B cell (primary cell): Measurements from ENCODE around the gene HOXA5. TPM values are rescaled to one million over a fixed set of nuclear protein-coding genes. Genes with fewer than 3 reads are reported as not detected.

ENCODE experiments used
- ATAC-seq: fragments of 200-7000 bp; cut with Tn5 transposase; one replicate; pipeline ENCODE4 v1.10.0; 2021; ENCODE audit warnings: low read depth, mild to moderate bottlenecking, moderate number of reproducible peaks, moderate library complexity
- CTCF ChIA-PET: fragments of 350-600 bp; sonication (Branson Sonifier 250); formaldehyde crosslinking; loops from one replicate; lab custom pipeline; 2021; ENCODE audit warnings: antibody characterized with exemption, inconsistent platforms; lab: Charles Lee
- POLR2A ChIA-PET: fragments of 350-600 bp; sonication (Branson Sonifier 250); formaldehyde crosslinking; loops from one replicate; lab custom pipeline; 2021; ENCODE audit warnings: antibody characterized with exemption; lab: Charles Lee
- DNase-seq: peaks from one replicate; pipeline ENCODE4 v3.0.0; 2013
- H2AFZ ChIP-seq: 2 replicates; pipeline ENCODE4 v1.6.1; 2012; ENCODE audit warnings: mild to moderate bottlenecking, low read depth, low read length; ENCODE audit not compliant: insufficient read depth, poor library complexity, severe bottlenecking
- H3K27ac ChIP-seq, 2 donors: 1 replicate in 1 of 2; 2 replicates in 1 of 2; pipeline ENCODE4 v1.5.1; 2012 to 2013; ENCODE audit warnings: low read length in 2 of 2, mild to moderate bottlenecking in 2 of 2, moderate library complexity in 1 of 2
- H3K27me3 ChIP-seq, 4 experiments: fragments of 200-600 bp in 1 of 4; sonication (generic) in 1 of 4; replicated peaks in 1 of 4; 1 replicate in 2 of 4; 2 replicates in 2 of 4; pipeline versions ENCODE4 v1.6.1 to v1.7.0; 2013 to 2016; ENCODE audit warnings: low read length in 3 of 4, mild to moderate bottlenecking in 2 of 4, mixed read lengths in 1 of 4, moderate library complexity in 1 of 4; ENCODE audit not compliant: insufficient read depth in 4 of 4, control insufficient read depth in 3 of 4; ENCODE audit errors: control extremely low read depth in 1 of 4
- H3K36me3 ChIP-seq, 2 experiments: replicated peaks in 1 of 2; 1 replicate in 1 of 2; 2 replicates in 1 of 2; pipeline versions ENCODE4 v1.6.1 to v1.7.1; 2013; ENCODE audit warnings: low read length in 1 of 2; ENCODE audit not compliant: insufficient read depth in 2 of 2, control insufficient read depth in 1 of 2; ENCODE audit errors: control extremely low read depth in 1 of 2, extremely low read depth in 1 of 2
- H3K4me1 ChIP-seq, 2 donors: fragments of 200-600 bp in 1 of 2; sonication (generic) in 1 of 2; 1 replicate in 1 of 2; 2 replicates in 1 of 2; pipeline versions ENCODE4 v1.5.1 to v1.6.1; 2013 to 2017; ENCODE audit warnings: low read length in 2 of 2; ENCODE audit not compliant: control insufficient read depth in 2 of 2, insufficient read depth in 2 of 2
- H3K4me2 ChIP-seq: replicated peaks from 2 replicates; pipeline ENCODE3; 2012; ENCODE audit warnings: mild to moderate bottlenecking, low read depth, low read length; ENCODE audit not compliant: poor library complexity, severe bottlenecking
- H3K4me3 ChIP-seq, 5 experiments: fragments of 200-600 bp in 1 of 5; sonication (generic) in 1 of 5; 1 replicate in 3 of 5; 2 replicates in 2 of 5; pipeline versions ENCODE4 v1.5.1 to v1.7.0; 2011 to 2016; ENCODE audit warnings: low read length in 4 of 5, mild to moderate bottlenecking in 4 of 5, low read depth in 2 of 5, control low read depth in 1 of 5, moderate library complexity in 1 of 5; ENCODE audit not compliant: insufficient read depth in 1 of 5; ENCODE audit errors: control extremely low read depth in 1 of 5, extremely low read depth in 1 of 5
- H3K79me2 ChIP-seq: fragments of 200-600 bp; sonication (generic); one replicate; pipeline ENCODE4 v1.6.0; 2016; ENCODE audit warnings: low read length; ENCODE audit not compliant: control insufficient read depth, insufficient read depth
- H3K9ac ChIP-seq: fragments of 200-600 bp; sonication (generic); 2 replicates; pipeline ENCODE4 v1.6.1; 2017; ENCODE audit warnings: mild to moderate bottlenecking, low read length, moderate library complexity
- H3K9me3 ChIP-seq, 3 donors: one replicate each; pipeline versions ENCODE4 v1.6.1 to v1.7.1; 2013; ENCODE audit warnings: low read length in 2 of 3; ENCODE audit not compliant: control insufficient read depth in 2 of 3, insufficient read depth in 1 of 3; ENCODE audit errors: control extremely low read depth in 1 of 3
- H4K20me1 ChIP-seq: 2 replicates; pipeline ENCODE4 v1.6.0; 2012; ENCODE audit warnings: mild to moderate bottlenecking, low read length; ENCODE audit not compliant: insufficient read depth, control insufficient read depth, poor library complexity, severe bottlenecking
- H3K27ac Mint-ChIP-seq: one replicate; pipeline ENCODE4 v1.8.0; 2021; ENCODE audit warnings: mixed read lengths
- H3K27me3 Mint-ChIP-seq: one replicate; pipeline ENCODE4 v1.8.0; 2021; ENCODE audit warnings: mixed read lengths
- H3K4me1 Mint-ChIP-seq: one replicate; pipeline ENCODE4 v1.8.0; 2021; ENCODE audit warnings: mixed read lengths
- H3K4me3 Mint-ChIP-seq: one replicate; pipeline ENCODE4 v1.8.0; 2021; ENCODE audit warnings: mixed read lengths
- H3K9me3 Mint-ChIP-seq: one replicate; pipeline ENCODE4 v1.8.0; 2022; ENCODE audit warnings: mixed read lengths; ENCODE audit not compliant: insufficient read depth
- EZH2 ChIP-seq: IDR thresholded peaks from 2 replicates; pipeline ENCODE4 v1.6.1; 2012; ENCODE audit warnings: borderline replicate concordance, low read depth, mild to moderate bottlenecking, moderate library complexity, low read length; ENCODE audit not compliant: insufficient read depth, poor library complexity, severe bottlenecking
- WGBS: methylation state at CpG from one replicate; pipeline ENCODE4 v1.1.5; 2013; ENCODE audit warnings: missing lambda C conversion rate; ENCODE audit not compliant: insufficient coverage; 5-methylcytosine and 5-hydroxymethylcytosine counted together
- intact Hi-C: fragments of 100-400 bp; cut with micrococcal nuclease; formaldehyde crosslinking; loops from one replicate; pipeline ENCODE4 v1.10.0; 2022
- polyA plus RNA-seq: library from polyadenylated mRNA; depleted of rRNA; stranded (reverse); fragments of >200 nt; gene quantifications from 2 replicates; pipeline ENCODE4 v1.2.3, GENCODE V29; 2012
- total RNA-seq, 2 donors: library from RNA; stranded (reverse); fragments of 120-200 nt in 1 of 2; gene quantifications; 1 replicate in 1 of 2; 2 replicates in 1 of 2; pipeline versions ENCODE4 v1.2.3 to v1.2.4, GENCODE V29; 2013 to 2022
- TF ChIP-seq, protein P1 (sequence below): fragments of 200-600 bp; IDR thresholded peaks from one replicate; pipeline ENCODE4 v1.8.0; 2022; ENCODE audit warnings: antibody characterized with exemption, mild to moderate bottlenecking

Gene HOXA5
- total and polyA plus RNA-seq, 2 donors (not counting 1 experiment from before 2014, with no cell fraction given): not detected

DNA sequence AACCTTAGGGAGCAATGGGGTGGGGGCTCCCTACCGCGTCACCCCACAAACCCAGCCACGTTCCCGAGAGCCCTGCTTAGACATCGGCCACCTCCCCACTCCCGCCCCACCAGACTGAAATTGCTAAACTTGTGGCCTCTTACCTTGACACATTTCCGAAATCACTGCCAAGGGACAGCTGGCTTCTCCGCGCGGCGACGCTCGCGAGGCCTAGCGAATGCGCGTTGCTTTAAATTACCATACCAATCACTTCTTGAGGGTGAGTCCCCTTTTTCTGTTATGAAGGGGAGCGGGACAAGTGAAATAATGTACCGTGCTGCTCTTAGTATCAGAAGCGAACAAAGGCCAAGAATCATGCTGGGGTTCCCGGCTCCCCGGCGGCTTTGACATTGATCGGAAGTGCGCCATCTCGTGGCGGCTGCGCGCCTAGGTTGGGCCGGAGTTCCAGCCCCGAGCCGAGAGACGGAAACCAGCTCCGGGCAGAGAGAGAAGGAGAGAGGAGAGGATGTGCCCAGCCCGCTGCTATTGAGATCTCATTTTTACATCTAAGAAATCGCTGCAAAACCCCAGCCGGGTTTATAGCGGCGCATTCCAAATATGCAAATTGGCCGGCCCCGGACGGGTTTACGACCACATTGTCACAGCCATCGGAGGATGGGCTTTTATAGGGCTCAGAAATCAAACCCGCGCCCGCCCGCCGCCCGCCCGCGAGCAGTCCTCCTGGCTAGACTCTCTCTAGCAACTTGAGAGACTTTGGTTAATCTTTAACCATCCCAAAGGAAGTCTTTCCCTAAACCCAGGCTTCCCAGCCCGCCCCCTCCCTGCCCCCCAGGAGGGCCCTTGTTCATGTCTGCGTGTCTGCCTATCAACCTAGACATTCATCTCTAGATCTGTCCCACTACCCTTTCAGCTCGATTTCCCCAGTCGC, 36.3 kb upstream of the HOXA5 start:
- Mint-ChIP-seq H3K4me3 (peak overlapping the region; percentile 58), H3K4me1 (peaks cover 17% of the 10 kb centered on the region), H3K27ac (peak overlapping the region; percentile 87), H3K27me3 (peaks cover 64% of the 10 kb centered on the region), H3K9me3 (no peaks in the 10 kb centered on the region)
- Histone ChIP-seq H3K36me3 (no peaks in the 10 kb centered on the region), H3K9ac (peak overlapping the region; percentile 25), H4K20me1 (no peaks in the 10 kb centered on the region), H3K4me3 (peak overlapping the region in 1 of 5 experiments; percentile 34), H3K79me2 (no peaks in the 10 kb centered on the region), H3K27me3 (peaks cover 0 to 94% (median 75%) of the 10 kb centered on the region in 4 experiments), H3K9me3 (peaks cover 0 to 53% (median 0%) of the 10 kb centered on the region in 3 donors), H3K4me1 (peaks cover 26 to 39% of the 10 kb centered on the region in 2 donors), H3K4me2 (peak overlapping the region; percentile 56), H2AFZ (peak overlapping the region; percentile 25), H3K27ac (no peak overlapping the region)
- intact Hi-C loops: no loop called here
- ChIA-PET CTCF (interaction anchor here (0.6 to 2.7 kb wide), 10 partner anchors 9 to 1287 kb away, joined by 3 to 15 read pairs (median 3); no protein-coding TSS in a partner anchor), POLR2A (interaction anchor here (0.5 kb wide), 1 partner anchor 1321 kb away, joined by 4 read pairs; no protein-coding TSS in a partner anchor)
- ATAC-seq (peak; percentile 58), DNase-seq (peak; percentile 74)
- WGBS: 13% methylated on average over 41 of the region's 56 CpGs
- no peak for TF ChIP-seq EZH2
- TF ChIP-seq, protein P1, sequence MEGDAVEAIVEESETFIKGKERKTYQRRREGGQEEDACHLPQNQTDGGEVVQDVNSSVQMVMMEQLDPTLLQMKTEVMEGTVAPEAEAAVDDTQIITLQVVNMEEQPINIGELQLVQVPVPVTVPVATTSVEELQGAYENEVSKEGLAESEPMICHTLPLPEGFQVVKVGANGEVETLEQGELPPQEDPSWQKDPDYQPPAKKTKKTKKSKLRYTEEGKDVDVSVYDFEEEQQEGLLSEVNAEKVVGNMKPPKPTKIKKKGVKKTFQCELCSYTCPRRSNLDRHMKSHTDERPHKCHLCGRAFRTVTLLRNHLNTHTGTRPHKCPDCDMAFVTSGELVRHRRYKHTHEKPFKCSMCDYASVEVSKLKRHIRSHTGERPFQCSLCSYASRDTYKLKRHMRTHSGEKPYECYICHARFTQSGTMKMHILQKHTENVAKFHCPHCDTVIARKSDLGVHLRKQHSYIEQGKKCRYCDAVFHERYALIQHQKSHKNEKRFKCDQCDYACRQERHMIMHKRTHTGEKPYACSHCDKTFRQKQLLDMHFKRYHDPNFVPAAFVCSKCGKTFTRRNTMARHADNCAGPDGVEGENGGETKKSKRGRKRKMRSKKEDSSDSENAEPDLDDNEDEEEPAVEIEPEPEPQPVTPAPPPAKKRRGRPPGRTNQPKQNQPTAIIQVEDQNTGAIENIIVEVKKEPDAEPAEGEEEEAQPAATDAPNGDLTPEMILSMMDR: peak; percentile 77

DNA sequence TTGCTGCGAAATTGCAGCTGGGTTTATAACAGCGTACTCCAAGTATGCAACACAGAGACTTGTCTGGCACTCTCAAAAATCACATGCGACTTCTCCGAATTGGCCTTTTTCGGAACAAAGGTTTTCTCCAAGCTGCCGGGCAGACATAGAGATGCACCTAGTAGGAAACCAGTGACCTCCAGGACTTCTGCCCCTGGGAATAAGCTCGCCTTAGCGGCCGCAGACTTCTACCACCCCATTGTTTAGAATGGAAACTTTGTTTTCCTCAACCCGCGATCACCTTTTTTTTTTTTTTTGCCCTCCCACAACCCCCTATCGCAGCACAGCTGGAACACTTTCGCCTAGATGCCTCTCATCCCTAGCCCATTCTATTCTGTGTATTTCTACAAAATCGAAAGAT, 35.5 kb upstream of the HOXA5 start:
- intact Hi-C loops: no loop called here
- DNase-seq (no peak), ATAC-seq (no peak)
- H3K9ac ChIP-seq: no peak overlapping the region
- Mint-ChIP-seq H3K27me3 (peaks cover 65% of the 10 kb centered on the region), H3K9me3 (no peaks in the 10 kb centered on the region), H3K27ac (no peak overlapping the region), H3K4me3 (no peak overlapping the region), H3K4me1 (peaks cover 16% of the 10 kb centered on the region)
- ChIA-PET POLR2A (no interaction called here), CTCF (interaction anchor here (0.6 to 2.7 kb wide), 11 partner anchors 10 to 1286 kb away, joined by 3 to 15 read pairs (median 4); no protein-coding TSS in a partner anchor)
- peaks cover 0 to 96% (median 77%) of the 10 kb centered on the region in 4 experiments for H3K27me3 ChIP-seq
- H3K4me2 ChIP-seq: no peak overlapping the region
- H3K4me1 ChIP-seq: peaks cover 28 to 42% of the 10 kb centered on the region in 2 donors
- H2AFZ ChIP-seq: no peak overlapping the region
- no peaks in the 10 kb centered on the region for H3K36me3 ChIP-seq
- peaks cover 0 to 55% (median 0%) of the 10 kb centered on the region in 3 donors for H3K9me3 ChIP-seq
- no peak overlapping the region for H3K4me3 ChIP-seq
- H4K20me1 ChIP-seq: no peaks in the 10 kb centered on the region
- WGBS: 85% methylated on average over 11 of the region's 14 CpGs
- H3K79me2 ChIP-seq: no peaks in the 10 kb centered on the region
- TF ChIP-seq, protein P1: no peak
- TF ChIP-seq EZH2: no peak
- H3K27ac ChIP-seq: no peak overlapping the region
